GM21619 (cell line): ENCODE results near the gene SLC22A14.

Experiments used
- ATAC-seq: cut with Tn5 transposase; IDR thresholded peaks from one replicate; pipeline ENCODE4 v1.9.1; 2021; ENCODE audit not compliant: unreplicated experiment

The SLC22A14 gene

GRCh38 chr3:38337703-38338102 lies 55.6 kb downstream of the SLC22A14 start:
- no peak for ATAC-seq

GRCh38 chr3:38343797-38344594 lies 61.9 kb downstream of the SLC22A14 start:
- no peak for ATAC-seq

- ATAC-seq = peak; percentile 29
Measured at GRCh38 chr3:38345879-38346586, 63.9 kb downstream of the SLC22A14 start.

GRCh38 chr3:38346587-38347410 lies 64.7 kb downstream of the SLC22A14 start, which contains the start of gene XYLB:
Gene XYLB (plus strand): TSS chr3:38346785. CDS start chr3:38346869, 84 bp downstream.
- peak; percentile 98 for ATAC-seq

- ATAC-seq = no peak
Measured at GRCh38 chr3:38347421-38348200, 65.5 kb downstream of the SLC22A14 start.

GRCh38 chr3:38348903-38349302 lies 66.8 kb downstream of the SLC22A14 start:
- ATAC-seq = no peak

GRCh38 chr3:38349684-38350359 lies 67.7 kb downstream of the SLC22A14 start:
- no peak for ATAC-seq

GRCh38 chr3:38353151-38353550 lies 71.1 kb downstream of the SLC22A14 start:
- ATAC-seq = no peak

- ATAC-seq = no peak
Measured at GRCh38 chr3:38354588-38355330, 72.7 kb downstream of the SLC22A14 start.

GRCh38 chr3:38359038-38359437 lies 76.9 kb downstream of the SLC22A14 start:
- ATAC-seq = no peak

- no peak for ATAC-seq
Measured at GRCh38 chr3:38360345-38360744, 78.3 kb downstream of the SLC22A14 start.

GRCh38 chr3:38361496-38361895 lies 79.4 kb downstream of the SLC22A14 start:
- ATAC-seq = no peak

- no peak for ATAC-seq
Measured at GRCh38 chr3:38362825-38363224, 80.7 kb downstream of the SLC22A14 start.

GRCh38 chr3:38364721-38365400 lies 82.8 kb downstream of the SLC22A14 start:
- no peak for ATAC-seq

GRCh38 chr3:38365469-38366062 lies 83.5 kb downstream of the SLC22A14 start:
- ATAC-seq = no peak

GRCh38 chr3:38366082-38366481 lies 84.0 kb downstream of the SLC22A14 start:
- no peak for ATAC-seq

- ATAC-seq = no peak
Measured at GRCh38 chr3:38367779-38368178, 85.7 kb downstream of the SLC22A14 start.
